GM19035 (cell line): ENCODE measurements around the gene OR10G6.
"Not testable (repeated sequence)": the region's sequence is repeated elsewhere in the genome, so short reads cannot be mapped to it uniquely, and the experiment has no call there.

Source experiments
- ATAC-seq: cut with Tn5 transposase; IDR thresholded peaks from one replicate; pipeline ENCODE4 v1.9.1; 2021; ENCODE audit not compliant: unreplicated experiment

Gene OR10G6

GRCh38 chr11:123995119-123995518, at the start of gene OR10G6:
Gene OR10G6, minus strand, starts transcription at chr11:123995161. Its CDS starts 0 bp downstream, at chr11:123995161.
- ATAC-seq: no peak

GRCh38 chr11:124043420-124043819, 48.5 kb upstream of the OR10G6 start:
- ATAC-seq: no peak

- no peak for ATAC-seq
These were observed 46.3 kb upstream of the OR10G6 start, which contains the start of gene OR10G7 for GRCh38 chr11:124041254-124041653. Gene OR10G7, minus strand, starts transcription at chr11:124041325. Its CDS starts 2,324 bp downstream, at chr11:124039001.

- no peak for ATAC-seq
These were observed 44.6 kb upstream of the OR10G6 start for GRCh38 chr11:124039557-124039956.

GRCh38 chr11:124036666-124037065, 41.7 kb upstream of the OR10G6 start:
- no peak for ATAC-seq

GRCh38 chr11:124026498-124026897, 31.5 kb upstream of the OR10G6 start, which contains the start of gene OR10G8:
Gene OR10G8, plus strand, starts transcription at chr11:124026798. Its CDS starts 2,825 bp downstream, at chr11:124029623.
- no peak for ATAC-seq

GRCh38 chr11:124015837-124016236, 20.9 kb upstream of the OR10G6 start:
- not testable (repeated sequence) for ATAC-seq

- ATAC-seq: no peak
These were observed 17.7 kb upstream of the OR10G6 start, which contains the start of gene OR10G4 for GRCh38 chr11:124012697-124013096. Gene OR10G4, plus strand, starts transcription at chr11:124012997. Its CDS starts 2,578 bp downstream, at chr11:124015575.

- no peak for ATAC-seq
These were observed 15.7 kb downstream of the OR10G6 start for GRCh38 chr11:123979311-123979710.

- no peak for ATAC-seq
These were observed 17.1 kb downstream of the OR10G6 start, which contains the start of gene OR10S1 for GRCh38 chr11:123977731-123978347. Gene OR10S1, minus strand, starts transcription at chr11:123977781. Its CDS starts 117 bp downstream, at chr11:123977664.

GRCh38 chr11:123976770-123977560, 18.0 kb downstream of the OR10G6 start:
- no peak for ATAC-seq

- ATAC-seq: no peak
These were observed 21.1 kb downstream of the OR10G6 start for GRCh38 chr11:123973816-123974215.

- ATAC-seq: no peak
These were observed 38.2 kb downstream of the OR10G6 start for GRCh38 chr11:123956752-123957151.

GRCh38 chr11:123945132-123945531, 49.8 kb downstream of the OR10G6 start:
- no peak for ATAC-seq
